Medulla oblongata (tissue), 1 donor: Measurements from ENCODE around the gene PI3.

Experiments used
- DNase-seq: peaks from one replicate; pipeline ENCODE4 v3.0.0-alpha.2; 2015; ENCODE audit errors: extremely low spot score

The PI3 gene

DNA sequence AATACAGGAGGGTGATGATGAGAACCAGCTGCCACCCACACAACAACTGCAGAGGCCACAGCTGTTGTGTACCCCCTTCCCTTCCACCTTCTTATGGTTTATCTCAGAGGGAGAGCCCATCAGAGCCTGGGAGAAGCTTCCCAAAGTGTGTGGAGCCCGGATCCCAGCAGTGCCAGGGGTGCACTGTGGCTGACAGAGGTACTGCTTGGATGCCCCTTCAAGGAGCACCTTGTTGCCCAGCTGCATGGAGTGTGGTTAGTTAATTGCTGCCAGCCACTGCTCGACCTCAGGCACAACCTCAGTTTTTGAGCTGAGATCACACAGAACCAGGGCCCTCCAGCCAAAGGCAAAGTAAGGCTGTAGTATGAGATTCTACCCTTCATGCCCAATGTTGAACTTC, 13.0 kb downstream of the PI3 start:
- DNase-seq: no peak

- no peak for DNase-seq
Observed at GRCh38 chr20:45189067-45189609, 14.4 kb downstream of the PI3 start.

DNA sequence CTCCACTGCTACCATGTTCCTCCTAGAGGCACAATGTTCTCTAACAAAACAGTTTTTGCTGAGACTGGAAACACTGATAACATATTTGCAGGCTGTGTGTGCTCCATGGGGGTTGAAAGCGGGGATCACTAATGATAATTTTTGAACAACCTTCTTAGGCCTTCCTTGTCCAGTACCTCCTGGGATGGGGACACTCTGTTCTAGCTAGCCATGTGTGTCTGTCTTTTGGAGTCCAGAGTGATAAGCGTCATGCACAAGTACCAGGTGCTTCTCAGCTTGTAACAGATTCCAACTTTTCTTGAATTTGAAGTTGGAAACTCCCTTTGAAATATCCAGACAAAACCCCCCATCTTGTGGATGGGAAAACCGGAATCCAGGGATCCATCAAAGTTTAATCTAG, 15.2 kb downstream of the PI3 start:
- DNase-seq: no peak

- no peak for DNase-seq
Observed at GRCh38 chr20:45191926-45192325, 17.2 kb downstream of the PI3 start.

DNA sequence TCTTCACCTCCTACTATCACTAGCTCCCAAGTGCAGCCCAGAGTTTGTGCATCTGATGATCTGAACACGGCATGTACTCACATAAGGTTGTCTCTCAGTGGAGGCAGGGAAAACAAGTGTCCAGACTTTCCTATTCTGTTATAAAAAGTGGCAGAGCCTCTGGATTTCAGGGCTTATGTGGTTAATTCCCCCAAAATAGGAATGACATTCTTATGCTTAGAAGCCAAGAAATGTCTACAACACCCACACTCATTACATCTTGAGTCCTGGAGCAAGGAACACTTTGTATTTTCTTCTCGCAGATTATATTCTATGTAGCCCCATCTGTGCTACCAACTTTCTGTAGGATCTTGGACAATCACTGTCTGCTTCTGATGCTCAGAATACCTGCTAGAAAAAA, 18.6 kb downstream of the PI3 start:
- no peak for DNase-seq

- no peak for DNase-seq
Observed at GRCh38 chr20:45206725-45207124, 32.0 kb downstream of the PI3 start, which contains the start of gene SEMG1. TSS of gene SEMG1 (plus strand) at chr20:45207033. CDS start at chr20:45207054, 21 bp downstream.

DNA sequence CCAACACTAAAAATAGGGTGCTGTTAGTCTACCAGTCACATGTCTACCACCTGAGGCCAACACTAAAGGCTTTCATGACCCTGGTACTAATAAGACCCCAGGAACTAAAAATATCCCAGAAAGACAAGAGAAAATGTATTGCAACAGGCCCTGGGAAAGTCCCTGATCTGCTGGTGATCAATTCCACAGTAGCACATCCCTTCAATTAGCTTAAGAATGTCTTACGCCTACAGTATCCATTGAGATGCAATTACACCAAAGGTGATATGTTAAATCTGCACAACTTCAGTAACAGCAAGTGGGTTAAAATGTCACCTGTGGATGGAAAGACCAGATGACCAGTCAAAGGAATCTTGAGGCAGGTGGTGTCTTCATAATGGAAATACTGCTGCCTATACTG, 35.2 kb downstream of the PI3 start:
- DNase-seq: no peak

DNA sequence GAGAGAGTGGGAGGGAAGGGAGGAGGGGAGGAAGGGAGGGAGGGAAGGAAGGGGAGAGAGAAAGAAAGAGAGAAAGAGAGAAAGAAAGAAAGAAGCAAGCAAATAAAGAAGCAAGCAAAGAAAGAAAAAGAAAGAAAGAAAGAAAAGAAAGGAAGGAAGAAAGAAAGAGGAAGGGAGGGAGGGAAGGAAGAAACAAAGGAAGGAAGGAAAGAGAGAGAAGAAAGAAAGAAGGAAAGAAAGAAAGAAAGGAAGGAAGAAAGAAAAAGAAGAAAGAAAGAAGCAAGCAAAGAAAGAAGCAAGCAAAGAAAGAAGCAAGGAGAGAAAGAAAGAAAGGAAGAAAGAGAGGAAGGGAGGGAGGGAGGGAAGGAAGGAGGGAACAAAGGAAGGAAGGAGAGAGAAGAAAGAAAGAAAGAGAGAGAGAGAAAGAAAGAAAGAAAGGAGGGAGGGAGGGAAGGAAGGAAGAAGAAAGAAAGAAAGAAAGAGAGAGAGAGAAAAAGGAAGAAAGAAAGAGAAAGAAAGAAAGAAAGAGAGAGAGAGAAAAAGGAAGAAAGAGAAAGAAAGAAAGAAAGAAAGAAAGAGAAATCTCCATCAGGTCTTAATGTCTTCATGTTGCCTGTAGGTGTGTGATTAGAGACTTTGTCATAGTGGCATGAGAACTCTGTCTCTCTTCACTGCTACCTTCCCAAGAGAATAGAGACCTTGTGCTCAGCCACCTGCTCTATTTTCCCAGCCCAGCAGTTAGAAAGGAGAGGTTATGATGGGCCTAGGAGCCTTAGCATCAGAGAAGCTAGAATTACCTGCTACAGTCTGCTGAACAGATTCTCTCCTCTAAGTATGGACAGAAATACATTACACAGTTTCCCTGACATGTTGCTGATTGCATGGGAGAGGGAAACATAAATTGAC, 37.1 kb downstream of the PI3 start:
- DNase-seq: no peak

DNA sequence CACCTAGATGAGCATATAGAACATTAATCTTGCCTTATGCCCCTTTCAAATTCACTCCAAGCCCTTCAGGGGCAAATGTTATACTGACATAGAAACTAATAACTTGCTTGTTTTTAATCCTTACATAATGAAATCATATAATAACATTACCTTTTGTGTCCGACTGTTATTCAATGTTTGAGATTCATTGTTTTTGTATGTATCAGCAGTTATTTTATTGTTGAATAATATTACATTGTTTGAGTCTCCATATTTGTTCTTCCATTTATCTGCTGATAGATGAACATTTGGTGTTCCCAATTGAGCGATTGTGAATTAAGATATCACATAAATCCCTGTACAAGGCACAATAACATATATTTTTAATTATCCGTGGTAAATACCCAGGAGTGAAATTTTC, 38.1 kb downstream of the PI3 start:
- DNase-seq: no peak

DNA sequence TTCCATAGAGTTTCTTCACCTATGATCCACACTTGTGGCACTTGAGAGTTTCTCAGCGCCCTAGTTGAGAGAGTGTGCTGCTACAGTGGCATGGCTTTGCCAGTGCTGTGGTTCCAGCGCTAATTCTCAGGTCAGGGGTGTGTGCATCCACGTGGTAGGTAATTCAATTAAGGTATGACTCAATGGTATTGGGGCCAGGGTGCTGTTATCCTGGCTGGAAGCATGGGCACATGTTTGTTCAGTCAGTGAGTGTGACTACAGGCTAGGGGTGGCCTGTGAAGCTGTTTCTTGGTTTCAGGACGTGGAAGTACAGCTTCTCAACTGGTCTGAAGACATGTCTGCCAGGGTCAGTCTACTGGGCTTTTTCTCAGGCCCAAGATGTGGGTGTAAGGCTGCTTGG, 43.4 kb downstream of the PI3 start:
- no peak for DNase-seq

DNA sequence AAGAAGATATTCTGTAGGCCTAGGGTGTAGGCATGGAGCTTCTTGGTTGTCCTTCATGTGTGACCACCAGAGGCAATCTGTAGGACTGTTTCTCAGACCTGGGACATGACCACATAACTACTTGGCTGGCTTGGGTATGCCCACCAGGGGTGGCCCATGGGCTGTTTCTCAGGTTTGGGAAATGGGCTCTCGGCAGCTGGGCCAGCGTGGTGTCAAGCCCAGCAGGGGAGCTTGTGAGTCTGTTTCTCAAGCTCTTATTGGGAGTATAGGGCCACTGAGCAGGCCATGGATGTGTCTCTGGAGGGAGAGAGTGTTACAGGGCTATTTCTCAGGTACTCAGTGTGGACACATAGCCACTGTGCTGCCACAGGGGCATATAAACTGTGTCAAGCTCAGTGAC, 43.9 kb downstream of the PI3 start:
- DNase-seq: no peak

DNA sequence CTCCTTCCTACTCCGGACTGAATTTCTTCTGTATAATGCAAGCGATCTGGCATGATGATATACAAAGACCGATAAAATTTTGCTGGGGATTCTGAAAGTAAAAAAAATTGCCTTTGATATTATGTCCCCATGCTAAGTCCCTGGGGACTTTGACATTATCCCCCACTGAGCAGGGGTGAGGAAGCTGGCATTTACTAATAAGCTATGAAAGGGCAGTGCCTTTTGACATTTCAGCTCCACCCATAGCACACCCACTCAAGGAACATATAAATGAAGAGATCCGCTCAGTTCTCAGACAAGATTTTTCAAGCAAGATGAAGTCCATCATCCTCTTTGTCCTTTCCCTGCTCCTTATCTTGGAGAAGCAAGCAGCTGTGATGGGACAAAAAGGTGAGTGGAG, 46.4 kb downstream of the PI3 start, which contains the start of gene SEMG2:
Gene SEMG2, plus strand, starts transcription at position 298 of the 400 bp plus-strand sequence. Its CDS starts 17 bp downstream, at position 315.
- no peak for DNase-seq

- DNase-seq: no peak
Observed at GRCh38 chr20:45223136-45223535, 48.4 kb downstream of the PI3 start.
